GM18870 (cell line): ENCODE results near the gene DPF3.
"Not testable (repeated sequence)": the region's sequence is repeated elsewhere in the genome, so short reads cannot be mapped to it uniquely, and the experiment has no call there.

Experiments used
- ATAC-seq: cut with Tn5 transposase; IDR thresholded peaks from one replicate; pipeline ENCODE4 v1.9.1; 2021; ENCODE audit warnings: moderate library complexity; ENCODE audit not compliant: unreplicated experiment

DPF3 gene

DNA sequence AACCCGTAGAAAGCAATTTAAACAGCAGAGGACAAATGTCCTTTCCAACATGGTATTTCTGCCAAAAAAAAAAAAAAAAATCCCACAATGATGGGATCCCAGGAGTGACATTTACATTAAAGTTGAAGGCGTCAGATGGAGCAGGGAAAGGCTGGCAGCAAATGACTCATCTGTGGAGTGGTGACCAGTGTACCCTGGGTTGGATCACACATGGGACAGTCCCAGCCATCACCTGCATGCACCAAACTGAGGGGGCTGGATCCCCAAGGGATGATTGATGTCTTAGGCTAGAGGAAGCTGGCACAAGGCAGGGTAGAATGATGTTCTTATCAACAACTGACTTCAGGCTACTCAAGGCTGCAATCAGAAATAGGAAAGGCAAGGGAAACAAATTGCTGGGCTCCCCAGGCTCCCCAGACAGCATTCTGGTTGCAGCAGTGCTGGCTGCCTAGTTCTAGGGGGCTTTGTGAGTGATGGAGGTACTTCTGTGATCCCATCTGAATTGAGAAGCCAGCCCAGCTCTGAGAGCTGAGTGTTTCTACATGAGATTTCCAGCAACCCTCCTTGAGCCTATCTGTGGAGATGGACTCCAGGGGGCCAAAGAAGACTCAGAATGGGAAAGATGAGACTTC lies 117.9 kb downstream of the DPF3 start:
- ATAC-seq = no peak

DNA sequence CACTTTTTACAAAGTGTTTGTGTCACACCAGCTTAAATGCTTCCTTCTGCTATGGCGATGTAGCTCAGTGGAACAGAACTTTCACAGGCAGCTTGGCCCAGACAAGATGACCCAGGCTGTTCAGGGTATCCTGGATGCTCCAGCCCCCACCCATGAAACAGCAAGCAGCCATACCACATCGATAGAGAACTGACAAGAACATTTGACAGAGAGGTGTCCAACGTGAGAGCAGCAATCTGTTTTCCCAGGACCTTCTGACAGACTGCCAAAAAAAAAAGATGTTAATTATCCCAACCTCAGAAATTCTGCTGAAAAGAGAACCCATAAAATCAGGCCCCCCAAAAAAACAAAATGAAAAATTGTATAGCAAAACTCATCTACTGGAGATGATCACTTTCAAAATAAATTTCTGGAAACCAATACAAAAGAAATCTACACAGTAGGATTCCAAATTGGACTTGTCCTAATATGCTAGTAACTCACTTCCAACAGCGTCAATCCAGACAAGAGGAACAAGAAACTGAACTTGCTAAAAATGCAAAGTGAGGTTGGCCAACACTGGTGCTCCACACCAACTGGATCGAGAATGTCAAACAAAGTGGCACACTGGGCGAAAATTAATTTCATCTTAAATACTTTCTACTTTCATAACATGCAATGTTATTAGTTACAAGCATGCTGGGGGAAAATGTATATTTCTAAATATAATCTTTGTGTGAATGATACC lies 118.8 kb downstream of the DPF3 start:
- ATAC-seq = no peak

DNA sequence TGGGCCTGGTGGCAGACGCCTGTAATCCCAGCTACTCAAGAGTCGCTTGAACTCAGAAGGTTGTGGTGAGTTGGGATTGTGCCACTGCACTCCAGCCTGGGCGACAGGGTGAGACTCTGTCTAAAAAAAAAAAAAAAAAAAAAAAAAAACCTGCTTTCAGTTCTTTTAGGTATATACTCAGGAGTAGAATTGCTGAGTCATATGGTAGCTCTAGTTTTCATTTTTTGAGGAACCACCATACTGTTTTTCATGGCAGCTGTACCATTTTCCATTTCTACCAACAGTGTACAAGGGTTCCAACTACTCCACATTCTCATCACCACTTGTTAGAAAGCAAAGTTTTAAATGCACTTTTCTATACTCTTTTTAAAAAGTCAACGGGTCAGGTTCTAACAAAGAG lies 119.8 kb downstream of the DPF3 start:
- no peak for ATAC-seq

DNA sequence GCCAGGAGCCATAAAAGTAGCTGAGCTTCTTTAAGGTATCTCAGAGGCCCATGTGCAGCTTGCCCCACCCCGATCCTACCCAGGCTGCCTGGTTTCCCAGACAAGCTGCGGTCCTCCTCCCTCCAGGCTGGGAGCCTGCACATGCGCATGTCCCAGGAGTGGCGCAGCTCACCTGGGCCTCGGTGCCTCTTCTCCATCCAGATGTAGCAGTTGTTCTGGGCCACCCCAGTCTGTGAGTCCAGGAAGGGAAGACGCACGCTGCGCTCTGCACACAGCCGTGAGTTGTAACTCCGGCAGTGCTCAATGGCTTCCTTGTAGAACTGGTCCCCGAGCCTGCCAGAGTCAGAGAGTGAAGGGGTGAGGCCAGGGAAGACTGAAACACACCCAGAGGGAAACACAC lies 122.3 kb downstream of the DPF3 start:
- no peak for ATAC-seq

- ATAC-seq = no peak
Observed at GRCh38 chr14:72766296-72766695, 127.6 kb downstream of the DPF3 start.

- no peak for ATAC-seq
Observed at GRCh38 chr14:72763892-72764291, 130.0 kb downstream of the DPF3 start.

DNA sequence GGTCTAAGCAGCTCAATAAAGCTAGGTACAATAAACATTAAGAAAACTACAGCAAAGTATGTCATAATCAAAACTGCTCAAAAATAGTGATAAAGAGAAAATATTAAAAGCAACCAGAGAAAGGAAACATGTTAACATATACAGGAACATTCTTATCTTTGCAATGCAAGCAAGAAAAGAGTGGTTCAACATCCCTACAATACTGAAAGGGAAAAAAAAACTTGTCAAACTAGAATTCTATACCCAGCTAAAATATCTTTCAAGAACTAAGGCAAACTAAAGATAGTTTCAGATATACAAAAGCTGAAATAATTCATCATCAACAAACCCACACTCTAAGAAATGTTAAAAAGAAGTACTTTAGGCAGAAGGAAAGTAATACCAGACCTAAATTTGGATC lies 134.2 kb downstream of the DPF3 start:
- no peak for ATAC-seq

- no peak for ATAC-seq
Observed at GRCh38 chr14:72758993-72759392, 134.9 kb downstream of the DPF3 start.

DNA sequence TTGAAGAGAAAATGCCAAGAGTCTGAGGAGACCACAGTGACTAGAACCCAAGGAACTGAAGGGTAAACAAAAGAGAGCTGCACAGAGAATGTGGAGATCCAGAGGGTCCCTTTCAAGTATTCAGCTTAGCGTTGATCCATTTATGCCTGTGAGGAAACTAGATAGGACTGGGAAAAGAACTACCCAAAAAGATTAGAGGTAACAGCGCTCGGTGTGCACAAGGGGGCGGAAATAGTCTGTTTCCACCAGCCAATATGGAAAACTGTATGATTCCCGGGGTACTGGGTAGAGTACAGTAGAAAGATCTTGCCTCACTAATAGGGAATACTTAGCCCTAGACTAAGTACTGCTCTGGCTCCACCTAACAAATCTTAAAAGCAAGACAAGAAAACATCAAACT lies 135.5 kb downstream of the DPF3 start:
- ATAC-seq = no peak

GRCh38 chr14:72756967-72757366 lies 136.9 kb downstream of the DPF3 start:
- no peak for ATAC-seq

- no peak for ATAC-seq
Observed at GRCh38 chr14:72755766-72756165, 138.1 kb downstream of the DPF3 start.

DNA sequence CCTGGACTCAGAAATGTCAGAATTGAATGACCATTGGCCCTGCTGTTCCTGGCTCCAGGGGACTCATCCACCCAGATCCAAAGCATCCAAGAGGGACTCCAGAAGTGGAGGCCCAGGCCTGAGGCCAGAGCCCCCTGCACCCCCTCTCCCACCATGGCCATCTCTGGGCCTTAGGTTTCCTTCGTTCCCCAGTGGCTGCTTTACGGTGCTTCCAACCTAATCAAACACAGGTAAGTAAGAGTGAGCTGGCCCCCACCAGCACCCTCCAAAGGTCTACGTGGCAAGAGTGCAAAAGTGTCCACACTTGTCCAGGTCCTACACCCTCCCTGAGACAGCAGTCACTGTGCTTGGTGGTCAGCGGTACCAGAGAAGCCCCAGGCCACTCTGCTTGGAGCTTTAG lies 139.0 kb downstream of the DPF3 start:
- no peak for ATAC-seq

- ATAC-seq = no peak
Observed at GRCh38 chr14:72753879-72754400, 140.0 kb downstream of the DPF3 start.

DNA sequence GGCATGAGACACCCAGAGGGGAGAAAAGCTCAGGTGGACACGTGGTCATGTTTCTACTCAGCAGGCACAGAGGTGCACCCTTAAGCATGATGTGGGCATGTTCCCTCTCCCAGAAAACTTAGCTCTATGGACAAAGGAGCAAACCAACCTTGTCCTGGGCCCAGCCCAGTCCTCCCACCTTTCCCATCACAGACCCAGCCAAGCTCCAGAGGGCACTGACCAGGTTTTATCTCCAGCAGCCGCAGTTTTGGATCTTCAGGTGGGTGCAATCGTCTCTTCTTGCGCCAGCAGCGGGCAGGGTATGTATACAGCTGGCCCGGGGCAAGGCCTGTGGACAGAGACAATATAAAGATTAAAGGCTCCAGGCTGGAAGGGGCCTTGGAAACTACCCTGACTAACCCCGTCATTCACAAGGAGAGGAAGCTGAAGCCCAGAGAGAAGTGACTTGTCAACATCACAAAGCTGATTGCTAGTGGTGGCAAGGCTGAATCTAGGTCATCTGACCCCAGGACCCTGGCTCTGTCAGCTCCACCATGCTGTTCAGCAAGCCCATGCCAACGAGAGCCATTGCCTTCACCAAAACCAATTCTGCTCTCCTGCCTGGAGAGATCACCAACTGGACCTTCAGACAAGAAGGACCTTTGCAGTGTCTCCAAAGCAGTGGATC lies 140.7 kb downstream of the DPF3 start:
- ATAC-seq = no peak

DNA sequence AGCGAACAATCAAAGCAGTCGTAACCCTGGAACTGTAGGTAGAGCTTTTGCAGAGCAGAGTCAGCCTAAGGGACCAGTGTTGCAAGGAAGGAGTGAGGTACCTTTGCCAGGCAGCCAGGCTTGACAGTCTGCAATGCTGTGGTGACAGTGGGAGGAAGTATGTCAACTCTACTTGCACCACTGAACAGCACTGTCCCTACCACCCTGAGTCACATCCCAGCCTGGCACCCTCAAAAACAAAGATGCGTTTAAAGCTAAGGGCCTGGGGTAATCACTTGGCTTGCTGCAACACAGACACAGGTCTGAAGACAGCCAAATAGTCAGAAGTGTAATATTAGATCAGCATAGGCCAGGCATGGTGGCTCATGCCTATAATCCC lies 141.9 kb downstream of the DPF3 start:
- ATAC-seq = no peak

GRCh38 chr14:72751276-72752033 lies 142.4 kb downstream of the DPF3 start:
- ATAC-seq = no peak

DNA sequence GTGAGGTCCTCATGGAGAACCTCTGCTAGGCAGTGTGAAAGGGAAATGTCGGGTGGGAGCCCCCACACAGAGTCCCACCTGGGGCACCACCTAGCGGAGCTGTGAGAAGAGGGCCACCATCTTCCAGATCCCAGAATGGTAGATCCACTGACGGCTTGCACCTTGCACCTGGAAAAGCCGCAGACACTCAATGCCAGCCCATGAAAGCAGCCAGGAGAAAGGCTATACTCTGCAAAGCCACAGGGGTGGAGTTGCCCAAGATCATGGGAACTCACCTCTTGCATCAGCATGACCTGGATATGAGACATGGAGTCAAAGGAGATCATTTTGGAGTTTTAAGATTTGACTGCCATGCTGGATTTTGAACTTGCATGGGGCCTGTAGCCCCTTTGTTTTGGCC lies 145.0 kb downstream of the DPF3 start:
- not testable (repeated sequence) for ATAC-seq

GRCh38 chr14:72747652-72748051 lies 146.2 kb downstream of the DPF3 start:
- no peak for ATAC-seq

DNA sequence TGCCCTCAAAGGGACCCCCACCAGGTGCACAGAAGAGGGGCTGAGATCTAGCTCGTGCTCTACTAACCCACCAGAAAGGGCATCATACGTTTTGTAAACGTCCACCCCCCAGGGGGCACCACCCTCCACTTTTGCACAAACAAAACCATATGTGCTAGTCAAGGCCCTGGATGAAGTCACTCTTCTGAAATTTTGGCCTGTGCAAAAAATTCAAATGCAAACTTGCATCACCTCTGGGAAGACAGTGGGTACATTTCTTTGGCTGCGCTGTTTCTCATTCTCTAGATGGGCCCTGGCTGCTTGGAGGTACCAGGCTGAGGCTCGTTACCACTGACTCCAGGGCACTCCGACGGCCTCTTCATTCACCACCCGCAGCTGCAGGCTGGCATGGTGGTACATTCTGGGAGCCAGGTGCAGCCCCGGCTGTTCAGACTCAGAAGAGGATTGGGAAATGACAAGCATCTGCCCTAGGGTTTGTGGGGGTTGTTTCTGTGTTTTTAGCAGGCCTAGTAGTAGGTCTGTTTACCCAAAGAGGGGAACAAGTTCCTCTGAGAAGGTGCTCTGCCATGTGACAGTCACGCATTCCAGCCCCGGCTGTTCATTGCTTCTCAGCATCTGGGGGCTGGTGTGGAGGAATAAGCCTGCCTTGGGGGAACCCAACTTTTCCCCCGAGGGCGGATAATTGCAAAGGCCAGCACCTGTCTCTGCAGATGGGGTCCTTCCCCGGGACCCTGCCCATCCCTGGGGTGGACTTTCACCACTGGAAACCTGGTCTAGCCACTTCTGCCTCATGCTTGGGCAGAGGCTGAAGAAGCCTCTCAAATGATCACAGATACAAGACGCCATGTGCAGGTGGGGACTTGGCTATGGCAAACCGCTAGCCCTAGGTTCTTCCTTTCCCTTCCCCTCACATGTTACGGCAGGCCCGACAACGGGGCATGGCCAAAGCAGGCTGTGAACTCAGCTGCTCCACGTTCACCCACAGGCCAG lies 147.6 kb downstream of the DPF3 start:
- no peak for ATAC-seq

DNA sequence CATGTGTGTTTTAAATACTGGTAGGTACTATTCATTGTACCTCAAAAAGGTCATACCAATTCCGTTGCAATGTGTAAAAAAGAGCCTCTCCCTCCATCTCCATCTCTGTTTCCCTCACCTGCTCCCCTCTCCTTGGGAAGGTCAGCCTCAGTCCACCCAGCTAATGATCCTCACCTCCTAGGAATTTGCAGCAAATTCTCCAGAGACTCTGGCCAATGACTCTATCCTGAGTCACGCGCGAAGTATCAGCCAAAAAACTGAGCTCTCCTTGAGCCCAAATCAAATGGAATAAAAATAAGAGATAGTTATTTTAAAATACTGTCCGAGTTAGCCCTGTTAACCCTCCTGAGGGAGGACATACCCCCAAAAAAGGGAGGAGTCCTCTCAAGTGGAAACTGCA lies 148.4 kb downstream of the DPF3 start:
- ATAC-seq = no peak
